Activated T-helper 2 cell treated with anti-CD3 and anti-CD28 coated beads, Interferon-gamma antibody, Interleukin-2, Interleukin-4, amounts not matched to agents 10 μg/mL and 5 μg/mL and 100 μg/mL, durations not matched to agents 14 hours and 24 hours and 36 hours (primary cell): Measurements from ENCODE around the gene C19orf25. TPM values are rescaled to one million over a fixed set of nuclear protein-coding genes. Genes with fewer than 3 reads are reported as not detected.

Source experiments
- DNase-seq: peaks from one replicate; pipeline ENCODE4 v3.0.0; 2021; ENCODE audit warnings: low spot score
- H3K27ac Mint-ChIP-seq: one replicate; pipeline ENCODE4 v1.8.0; 2021; ENCODE audit warnings: mixed read lengths
- H3K27me3 Mint-ChIP-seq: one replicate; pipeline ENCODE4 v1.8.0; 2021; ENCODE audit warnings: low read depth, mixed read lengths
- H3K36me3 Mint-ChIP-seq: one replicate; pipeline ENCODE4 v1.8.0; 2021; ENCODE audit warnings: low read depth, mixed read lengths
- H3K4me1 Mint-ChIP-seq: one replicate; pipeline ENCODE4 v1.8.0; 2021; ENCODE audit warnings: low read depth, mixed read lengths
- H3K4me3 Mint-ChIP-seq: one replicate; pipeline ENCODE4 v1.8.0; 2021; ENCODE audit warnings: low read depth, mild to moderate bottlenecking, moderate library complexity, mixed read lengths
- H3K9me3 Mint-ChIP-seq: one replicate; pipeline ENCODE4 v1.8.0; 2021; ENCODE audit warnings: mixed read lengths
- intact Hi-C: fragments of 100-400 bp; cut with micrococcal nuclease; formaldehyde crosslinking; loops from one replicate; pipeline ENCODE4 v1.15.1; 2023
- total RNA-seq: library from RNA; stranded (reverse); gene quantifications from 2 replicates; pipeline ENCODE4 v1.2.3, GENCODE V29; 2022

Gene C19orf25
- total RNA-seq, 1 donor from 2014 or later: 33.0 TPM

DNA sequence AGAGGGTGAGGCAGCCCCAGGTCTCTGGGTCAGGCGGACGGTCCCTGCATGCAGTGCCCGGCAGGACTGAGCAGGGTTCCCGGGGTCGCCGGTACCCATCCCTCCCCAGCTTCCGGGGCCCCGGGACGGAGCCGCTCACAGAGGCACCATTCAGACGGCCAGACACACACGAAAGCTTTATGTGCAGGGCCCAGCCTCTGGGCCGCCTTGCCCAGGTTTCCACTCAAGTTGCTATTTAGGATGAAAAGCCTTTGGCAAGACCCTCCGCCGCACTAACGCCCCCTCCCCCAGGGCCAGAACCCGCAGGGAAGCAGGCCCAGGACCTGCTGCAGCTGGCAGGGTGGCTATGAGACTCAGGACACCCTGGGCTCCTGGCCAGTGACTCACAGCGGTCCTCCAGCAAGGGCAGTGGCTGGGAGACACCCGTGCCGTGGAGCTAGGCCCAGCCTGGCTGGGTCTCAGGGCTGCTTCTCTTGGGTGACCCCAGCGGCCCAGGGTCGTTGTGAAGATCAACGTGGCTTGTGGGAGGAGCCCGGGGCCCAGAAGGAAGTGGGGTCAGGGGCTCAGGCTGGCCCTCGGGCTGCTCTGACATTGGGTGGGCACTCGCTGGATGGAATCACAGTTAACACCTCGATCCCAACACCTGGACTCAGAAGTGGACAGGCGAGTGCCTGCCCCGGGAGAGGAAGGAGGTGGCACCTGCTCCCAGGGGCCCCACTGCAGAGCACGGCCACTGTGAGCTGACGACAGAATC, 4.8 kb downstream of the C19orf25 start:
- H3K27me3 Mint-ChIP-seq: peaks cover 12% of the 10 kb centered on the region
- peaks cover 7% of the 10 kb centered on the region for H3K4me1 Mint-ChIP-seq
- no peak for DNase-seq
- no peak overlapping the region for H3K27ac Mint-ChIP-seq
- H3K9me3 Mint-ChIP-seq: no peaks in the 10 kb centered on the region
- H3K4me3 Mint-ChIP-seq: no peak overlapping the region
- intact Hi-C loops: loop anchor here (5.0 kb wide), 1 partner anchor 38 kb away; the partner anchor contains the start of gene ADAMTSL5
- peaks cover 12% of the 10 kb centered on the region for H3K36me3 Mint-ChIP-seq

DNA sequence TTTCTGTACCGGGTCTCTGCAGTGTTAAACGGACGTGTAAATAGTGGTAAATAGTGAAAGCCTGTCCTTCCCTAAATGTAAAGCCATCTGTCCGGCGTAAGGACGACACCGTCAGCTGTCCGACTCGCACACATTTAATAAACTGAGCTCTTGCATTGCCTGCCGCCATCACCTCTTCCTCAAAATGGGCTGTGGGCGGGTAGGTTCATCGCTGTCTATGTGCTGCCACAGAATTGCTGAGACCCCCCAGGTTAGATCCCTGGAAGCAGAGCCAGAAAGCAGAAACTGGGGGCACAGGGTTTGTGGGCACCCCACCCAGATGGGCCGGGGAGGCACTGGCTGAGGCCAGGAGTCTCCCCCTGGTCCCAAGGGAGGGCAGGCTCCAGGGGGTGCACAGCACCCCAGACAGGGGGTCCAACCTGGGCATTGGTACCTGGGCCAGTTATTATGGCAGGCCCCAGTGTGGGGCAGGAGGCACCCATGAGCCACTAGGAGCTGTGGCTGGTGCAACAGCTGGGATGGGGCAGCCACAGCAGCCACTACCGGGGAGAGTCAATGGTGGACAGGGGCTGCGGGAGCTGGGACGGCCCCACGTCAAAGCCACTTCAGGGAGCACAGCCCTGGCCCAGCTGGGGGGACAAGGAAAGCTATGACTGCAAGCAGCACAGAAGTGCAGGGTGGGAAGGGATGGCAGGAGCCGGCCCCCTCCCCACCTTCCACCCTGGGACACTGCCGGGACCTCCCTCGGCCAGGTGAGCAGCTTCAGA, 5.7 kb downstream of the C19orf25 start:
- Mint-ChIP-seq H3K4me1 (peaks cover 5% of the 10 kb centered on the region), H3K9me3 (no peaks in the 10 kb centered on the region), H3K27ac (no peak overlapping the region), H3K4me3 (peak overlapping the region; percentile 5), H3K27me3 (peaks cover 12% of the 10 kb centered on the region), H3K36me3 (peaks cover 9% of the 10 kb centered on the region)
- intact Hi-C loops: loop anchor here (5.0 kb wide), 1 partner anchor 39 kb away; the partner anchor contains the start of gene ADAMTSL5
- DNase-seq: no peak

DNA sequence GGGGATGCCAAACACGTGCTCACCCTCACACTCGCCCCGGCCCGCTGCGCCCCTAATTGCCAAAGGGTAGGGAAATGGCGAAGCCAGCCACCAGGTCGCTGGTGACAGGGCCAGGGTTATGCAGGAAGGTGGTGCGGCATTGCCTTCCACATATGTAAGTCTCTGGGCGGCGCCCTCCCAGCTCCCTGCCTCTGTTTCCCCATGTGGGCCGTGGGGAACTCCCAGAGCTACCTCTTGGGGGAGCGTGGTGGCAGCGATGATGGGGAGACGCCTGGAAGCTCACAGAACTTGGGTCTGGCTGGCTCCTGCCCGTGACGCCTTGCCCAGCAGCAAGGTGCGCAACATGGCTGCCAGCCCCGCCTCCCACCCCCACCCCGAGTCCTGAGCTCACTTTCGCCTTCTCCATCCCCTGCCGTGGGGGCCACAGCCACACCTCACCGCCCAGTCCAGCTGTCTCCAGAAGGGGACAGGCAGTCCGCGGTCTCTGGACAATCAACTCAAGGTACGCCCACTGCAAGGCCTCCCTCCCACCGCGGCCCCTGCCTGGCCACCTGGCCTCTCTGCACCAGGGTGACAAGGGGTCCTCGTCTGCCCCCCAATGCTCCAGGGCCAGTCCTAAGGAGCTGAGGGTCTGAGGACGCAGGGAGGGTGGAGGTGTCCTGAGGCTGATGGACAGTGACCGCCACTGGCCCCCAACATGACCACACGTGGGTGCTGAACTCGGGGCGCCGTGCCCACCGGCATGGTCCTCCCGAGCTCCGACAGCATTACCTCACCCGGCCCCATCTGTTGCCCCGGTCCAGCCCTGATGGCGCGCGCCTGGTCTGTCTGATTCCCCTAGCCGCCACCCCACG, 6.6 kb downstream of the C19orf25 start:
- H3K9me3 Mint-ChIP-seq: no peaks in the 10 kb centered on the region
- H3K36me3 Mint-ChIP-seq: peaks cover 7% of the 10 kb centered on the region
- peaks cover 12% of the 10 kb centered on the region for H3K27me3 Mint-ChIP-seq
- no peak overlapping the region for H3K27ac Mint-ChIP-seq
- H3K4me3 Mint-ChIP-seq: no peak overlapping the region
- peaks cover 4% of the 10 kb centered on the region for H3K4me1 Mint-ChIP-seq
- no peak for DNase-seq
- intact Hi-C loops: loop anchor here (5.0 kb wide), 1 partner anchor 40 kb away; the partner anchor contains the start of gene ADAMTSL5

GRCh38 chr19:1471515-1472160, 7.4 kb downstream of the C19orf25 start:
- Mint-ChIP-seq H3K4me1 (peaks cover 3% of the 10 kb centered on the region), H3K27ac (no peak overlapping the region), H3K36me3 (peaks cover 3% of the 10 kb centered on the region), H3K4me3 (no peak overlapping the region), H3K27me3 (peaks cover 12% of the 10 kb centered on the region), H3K9me3 (no peaks in the 10 kb centered on the region)
- no peak for DNase-seq
- intact Hi-C loops: loop anchor here (5.0 kb wide), 1 partner anchor 41 kb away; the partner anchor contains the start of gene ADAMTSL5

- Mint-ChIP-seq H3K27me3 (peaks cover 12% of the 10 kb centered on the region), H3K36me3 (peaks cover 3% of the 10 kb centered on the region), H3K4me1 (peaks cover 3% of the 10 kb centered on the region), H3K4me3 (peak overlapping the region; percentile 8), H3K27ac (no peak overlapping the region), H3K9me3 (no peaks in the 10 kb centered on the region)
- DNase-seq: no peak
- intact Hi-C loops: loop anchor here (5.0 kb wide), 1 partner anchor 41 kb away; the partner anchor contains the start of gene ADAMTSL5
Measured at GRCh38 chr19:1471010-1471514, 8.0 kb downstream of the C19orf25 start.

GRCh38 chr19:1470305-1471009, 8.6 kb downstream of the C19orf25 start:
- intact Hi-C loops: loop anchor here (5.0 kb wide), 1 partner anchor 42 kb away; the partner anchor contains the start of gene ADAMTSL5
- Mint-ChIP-seq H3K4me3 (peak overlapping the region; percentile 67), H3K4me1 (peaks cover 3% of the 10 kb centered on the region), H3K27ac (no peak overlapping the region), H3K36me3 (peaks cover 3% of the 10 kb centered on the region), H3K27me3 (peaks cover 12% of the 10 kb centered on the region), H3K9me3 (no peaks in the 10 kb centered on the region)
- peak; percentile 71 for DNase-seq

DNA sequence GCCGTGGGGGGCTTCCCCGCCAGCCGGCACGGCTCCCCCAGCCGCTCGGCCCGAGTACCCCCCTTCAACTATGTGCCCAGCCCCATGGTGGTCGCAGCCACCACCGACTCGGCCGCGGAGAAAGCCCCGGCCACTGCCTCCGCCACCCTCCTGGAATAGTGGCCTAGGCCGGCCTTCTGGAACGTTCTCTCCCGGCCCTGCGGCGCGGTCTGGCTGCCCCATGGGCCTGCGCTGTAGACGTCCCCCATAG, 9.0 kb downstream of the C19orf25 start:
- peaks cover 3% of the 10 kb centered on the region for H3K36me3 Mint-ChIP-seq
- peak overlapping the region; percentile 33 for H3K27ac Mint-ChIP-seq
- H3K4me1 Mint-ChIP-seq: peaks cover 3% of the 10 kb centered on the region
- no peak for DNase-seq
- H3K9me3 Mint-ChIP-seq: no peaks in the 10 kb centered on the region
- H3K4me3 Mint-ChIP-seq: peak overlapping the region; percentile 67
- H3K27me3 Mint-ChIP-seq: peaks cover 12% of the 10 kb centered on the region
- intact Hi-C loops: loop anchor here (5.0 kb wide), 1 partner anchor 42 kb away; the partner anchor contains the start of gene ADAMTSL5

- no peak for DNase-seq
- Mint-ChIP-seq H3K27me3 (peaks cover 12% of the 10 kb centered on the region), H3K36me3 (peaks cover under 1% of the 10 kb centered on the region), H3K27ac (no peak overlapping the region), H3K9me3 (no peaks in the 10 kb centered on the region), H3K4me1 (peaks cover 3% of the 10 kb centered on the region), H3K4me3 (no peak overlapping the region)
- intact Hi-C loops: loop anchor here (5.0 kb wide), 2 partner anchors 43 to 293 kb away; partner anchors contain the start of gene ADAMTSL5
Measured at GRCh38 chr19:1469255-1470054, 9.6 kb downstream of the C19orf25 start.

DNA sequence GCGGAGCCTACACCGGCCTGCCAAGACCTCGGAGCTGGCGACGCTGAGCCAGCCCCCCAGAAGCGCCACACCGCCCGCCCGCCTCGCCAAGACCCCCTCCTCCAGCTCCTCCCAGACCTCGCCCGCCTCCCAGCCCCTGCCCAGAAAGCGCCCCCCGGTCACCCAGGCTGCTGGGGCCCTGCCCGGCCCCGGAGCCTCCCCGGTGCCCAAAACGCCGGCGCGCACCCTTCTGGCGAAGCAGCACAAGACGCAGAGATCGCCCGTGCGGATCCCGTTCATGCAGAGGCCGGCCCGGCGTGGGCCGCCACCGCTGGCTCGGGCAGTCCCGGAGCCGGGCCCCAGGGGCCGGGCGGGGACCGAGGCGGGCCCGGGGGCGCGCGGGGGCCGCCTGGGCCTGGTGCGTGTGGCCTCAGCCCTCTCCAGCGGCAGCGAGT, 10.2 kb downstream of the C19orf25 start:
- no peak overlapping the region for H3K27ac Mint-ChIP-seq
- no peak for DNase-seq
- intact Hi-C loops: loop anchor here (5.0 kb wide), 1 partner anchor 293 kb away; no protein-coding TSS in a partner anchor
- peaks cover 3% of the 10 kb centered on the region for H3K4me1 Mint-ChIP-seq
- H3K9me3 Mint-ChIP-seq: no peaks in the 10 kb centered on the region
- peaks cover 12% of the 10 kb centered on the region for H3K27me3 Mint-ChIP-seq
- no peaks in the 10 kb centered on the region for H3K36me3 Mint-ChIP-seq
- H3K4me3 Mint-ChIP-seq: peak overlapping the region; percentile 5

- intact Hi-C loops: loop anchor here (5.0 kb wide), 1 partner anchor 294 kb away; no protein-coding TSS in a partner anchor
- Mint-ChIP-seq H3K9me3 (no peaks in the 10 kb centered on the region), H3K4me1 (peaks cover 3% of the 10 kb centered on the region), H3K27ac (no peak overlapping the region), H3K36me3 (no peaks in the 10 kb centered on the region), H3K4me3 (peak overlapping the region; percentile 13), H3K27me3 (peaks cover 12% of the 10 kb centered on the region)
- no peak for DNase-seq
Measured at GRCh38 chr19:1468274-1468820, 10.7 kb downstream of the C19orf25 start.
